ENCODE measurements around the gene RPS2.
A peak's percentile ranks its signal among the peaks of the same experiment; 100 is the strongest.
"Not testable (repeated sequence)": the region's sequence is repeated elsewhere in the genome, so short reads cannot be mapped to it uniquely, and the experiment has no call there.

The RPS2 gene

DNA sequence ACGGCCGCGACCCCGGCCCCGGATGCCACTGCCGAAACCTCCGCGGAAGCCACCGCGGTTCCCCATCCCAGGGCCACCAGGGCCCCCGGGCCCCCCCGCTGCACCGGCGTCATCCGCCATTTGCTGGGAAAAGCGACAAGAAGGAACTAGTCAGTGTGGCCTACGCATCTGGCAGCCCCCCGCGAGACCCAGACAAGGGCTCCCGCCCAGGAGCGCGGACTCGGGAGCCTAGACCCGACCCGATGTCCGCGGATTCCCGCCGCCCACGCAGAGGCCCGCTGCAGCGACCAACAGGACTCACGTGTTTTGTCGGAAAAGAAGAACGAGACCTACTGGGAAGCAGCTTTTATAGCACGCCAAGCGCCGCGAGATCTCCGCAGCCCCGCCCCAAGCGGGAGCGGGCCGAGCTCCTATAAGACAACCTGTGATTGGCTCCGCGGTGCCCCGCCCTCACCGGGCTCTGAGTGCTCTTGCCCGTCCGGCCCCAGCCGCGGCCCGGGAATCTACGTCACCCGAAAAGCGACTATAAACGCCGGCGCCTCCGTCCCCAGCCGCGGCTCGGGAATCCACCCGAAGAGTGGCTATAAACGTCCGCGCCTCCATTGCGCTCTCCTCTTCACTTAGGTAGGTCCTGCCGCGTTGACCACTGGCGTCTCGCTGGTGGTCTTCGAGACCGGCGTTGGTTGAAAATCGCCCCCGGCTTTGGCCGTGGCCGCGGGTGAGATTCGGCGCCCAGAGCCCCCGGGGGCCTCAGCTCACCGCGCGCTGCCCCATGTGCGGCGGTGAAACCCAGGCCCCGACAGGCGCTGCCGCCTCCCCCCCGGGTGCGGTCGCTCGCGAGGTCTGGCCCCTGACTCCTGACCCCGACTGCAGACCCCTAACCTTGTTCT is at the start of gene RPS2:
Gene RPS2, minus strand, starts transcription at position 321 of the 890 bp plus-strand sequence. Its CDS starts 201 bp downstream, at position 120.
- DNase-seq (ENCODE audit: low read depth) = peak; percentile 98

DNA sequence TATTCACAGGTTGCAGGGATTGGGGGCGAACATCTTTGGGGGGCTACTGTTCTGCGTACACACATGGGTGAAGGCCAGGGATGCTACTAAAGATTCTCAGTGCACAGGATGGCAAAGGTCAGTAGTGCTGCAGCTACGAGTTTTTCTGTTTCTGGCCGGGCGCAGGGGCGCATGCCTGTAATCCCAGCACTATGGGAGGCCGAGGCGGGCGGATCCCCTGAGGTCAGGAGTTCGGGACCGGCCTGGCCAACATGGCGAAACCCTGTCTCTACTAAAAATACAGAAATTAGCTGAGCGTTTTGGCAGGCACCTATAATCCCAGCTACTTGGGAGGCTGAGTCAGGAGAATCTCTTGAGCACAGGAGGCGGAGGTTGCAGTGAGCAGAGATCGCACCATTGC is 48.9 kb upstream of the RPS2 start:
- DNase-seq (ENCODE audit: low read depth) = no peak

DNA sequence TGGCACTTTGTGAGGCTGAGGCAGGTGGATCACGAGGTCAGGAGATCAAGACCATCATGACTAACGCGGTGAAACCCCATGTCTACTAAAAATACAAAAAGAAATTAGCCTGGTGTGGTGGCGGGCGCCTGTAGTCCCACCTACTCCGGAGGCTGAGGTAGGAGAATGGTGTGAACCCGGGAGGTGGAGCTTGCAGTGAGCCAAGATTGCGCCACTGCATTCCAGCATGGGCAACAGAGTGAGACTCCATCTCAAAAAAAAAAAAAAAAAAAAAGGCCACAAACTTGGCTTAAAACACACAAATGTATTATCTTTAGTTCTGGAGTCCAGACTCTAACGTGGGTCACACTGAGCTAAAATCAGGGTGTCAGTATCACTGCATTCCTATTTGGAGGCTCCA is 47.1 kb upstream of the RPS2 start:
- DNase-seq (ENCODE audit: low read depth) = not testable (repeated sequence)

DNA sequence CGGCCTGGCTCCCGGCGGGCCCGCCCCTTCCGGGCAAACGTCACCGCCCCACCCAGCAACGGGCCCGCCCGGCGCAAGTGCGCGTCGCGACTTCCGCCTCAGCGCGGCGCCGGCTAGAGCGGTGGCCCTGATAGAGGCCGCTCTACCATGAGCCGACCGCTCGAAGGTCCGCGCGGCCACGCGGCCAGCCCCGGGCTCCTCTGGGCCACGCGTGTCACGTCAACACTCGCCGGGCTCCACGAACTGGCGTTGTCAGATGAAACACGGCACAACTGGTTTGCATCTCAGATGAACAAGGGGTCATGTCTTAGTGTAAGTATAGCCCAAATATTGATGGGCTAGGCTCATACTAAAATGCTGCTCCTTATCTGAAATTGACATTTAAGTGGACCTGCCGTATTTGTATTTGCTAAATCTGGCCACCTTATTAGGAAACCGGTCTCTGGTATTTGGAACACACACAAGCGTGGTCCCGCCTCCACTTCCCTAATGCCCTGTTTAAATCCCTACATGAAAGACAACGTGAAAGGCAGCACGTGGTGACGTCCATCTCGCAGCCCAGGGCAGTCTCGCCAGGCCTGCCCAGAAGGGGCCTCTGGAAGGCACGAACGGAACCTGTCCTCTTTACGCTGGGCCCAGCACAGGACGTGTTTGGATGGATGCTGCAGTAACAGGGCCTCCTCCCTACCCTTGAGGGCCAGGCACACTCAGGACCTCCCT is 45.3 kb upstream of the RPS2 start, which contains the start of gene ZNF598:
Gene ZNF598, minus strand, starts transcription at position 31 of the 720 bp plus-strand sequence.
- peak; percentile 92 for DNase-seq (ENCODE audit: low read depth)

DNA sequence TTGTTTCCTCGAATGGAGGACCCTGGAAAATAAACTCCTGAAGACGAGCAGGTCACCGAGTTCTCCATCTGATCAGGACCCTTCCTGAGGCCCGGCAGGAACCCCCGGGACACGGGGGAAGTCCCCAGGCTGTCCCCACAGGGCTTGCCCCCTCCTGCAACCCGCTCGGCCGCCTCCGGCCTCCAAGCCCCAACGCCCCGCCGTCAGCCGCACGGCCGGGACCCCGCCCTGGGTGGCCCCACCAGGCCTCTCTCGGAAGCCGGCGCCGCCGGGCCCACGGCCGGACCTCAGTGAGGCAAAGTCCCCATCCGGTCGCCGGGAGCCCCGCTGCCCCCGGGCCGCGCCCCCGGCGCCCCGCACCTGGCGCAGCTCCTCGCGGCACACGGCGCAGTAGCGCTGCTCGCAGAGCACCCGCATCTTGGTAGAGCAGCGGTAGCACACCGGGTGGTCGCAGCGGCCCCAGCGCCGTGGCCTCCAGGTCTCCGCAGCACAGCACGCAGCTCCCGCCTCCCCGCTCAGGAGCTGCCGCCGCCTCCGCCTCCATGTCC is 44.6 kb upstream of the RPS2 start:
- DNase-seq (ENCODE audit: low read depth) = no peak

DNA sequence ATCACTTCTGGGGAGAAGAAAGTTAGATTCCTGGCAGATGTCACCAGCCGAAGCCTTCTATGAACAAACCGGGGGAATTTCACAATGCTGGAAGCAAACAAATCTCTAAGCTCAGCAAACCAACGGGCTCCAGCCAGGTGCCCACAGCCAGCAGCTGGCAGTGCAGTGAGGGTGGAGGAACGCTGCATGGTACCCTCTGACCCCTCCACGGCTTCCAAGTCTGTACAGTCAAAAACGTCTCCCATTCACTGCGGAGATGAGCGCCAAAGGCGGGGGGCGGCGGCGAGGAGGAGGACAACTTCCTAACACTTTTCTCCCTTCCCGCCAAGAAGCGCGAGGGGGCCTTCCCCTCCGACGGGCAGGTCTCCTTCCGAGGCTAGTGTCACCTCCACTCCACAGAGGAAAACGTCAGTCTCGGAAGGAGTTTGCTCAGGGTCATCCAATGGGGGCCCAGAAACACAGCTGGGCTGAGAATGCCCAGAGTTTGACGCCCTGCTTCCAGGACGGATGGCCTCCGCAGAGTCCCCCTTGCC is 44.1 kb upstream of the RPS2 start:
- peak; percentile 72 for DNase-seq (ENCODE audit: low read depth)

DNA sequence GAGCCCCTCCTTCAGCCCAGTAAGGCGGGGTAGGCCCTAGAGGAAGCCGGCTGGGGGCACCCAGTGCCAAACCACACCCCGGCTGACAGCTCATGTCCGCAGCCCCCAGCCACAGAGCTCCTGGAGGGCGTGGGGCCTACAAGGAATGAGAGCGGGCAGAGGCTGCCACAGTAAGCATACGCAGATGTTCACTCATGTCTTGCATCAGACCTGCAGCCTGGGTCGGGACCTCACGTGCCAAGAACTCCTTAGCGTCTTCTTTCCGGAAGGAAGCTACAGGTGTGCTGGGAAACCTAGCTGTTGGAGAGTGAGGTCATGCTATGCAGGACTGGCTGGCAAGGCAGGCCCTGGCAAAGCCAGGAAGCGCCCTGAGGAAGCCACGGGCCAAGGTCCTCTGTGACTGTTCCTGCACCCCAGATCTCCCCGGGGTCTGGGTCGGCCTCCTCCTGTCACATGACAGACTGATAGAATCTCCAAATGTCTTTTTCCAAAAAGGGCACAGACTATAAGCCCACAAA is 43.4 kb upstream of the RPS2 start:
- DNase-seq (ENCODE audit: low read depth) = peak; percentile 92

DNA sequence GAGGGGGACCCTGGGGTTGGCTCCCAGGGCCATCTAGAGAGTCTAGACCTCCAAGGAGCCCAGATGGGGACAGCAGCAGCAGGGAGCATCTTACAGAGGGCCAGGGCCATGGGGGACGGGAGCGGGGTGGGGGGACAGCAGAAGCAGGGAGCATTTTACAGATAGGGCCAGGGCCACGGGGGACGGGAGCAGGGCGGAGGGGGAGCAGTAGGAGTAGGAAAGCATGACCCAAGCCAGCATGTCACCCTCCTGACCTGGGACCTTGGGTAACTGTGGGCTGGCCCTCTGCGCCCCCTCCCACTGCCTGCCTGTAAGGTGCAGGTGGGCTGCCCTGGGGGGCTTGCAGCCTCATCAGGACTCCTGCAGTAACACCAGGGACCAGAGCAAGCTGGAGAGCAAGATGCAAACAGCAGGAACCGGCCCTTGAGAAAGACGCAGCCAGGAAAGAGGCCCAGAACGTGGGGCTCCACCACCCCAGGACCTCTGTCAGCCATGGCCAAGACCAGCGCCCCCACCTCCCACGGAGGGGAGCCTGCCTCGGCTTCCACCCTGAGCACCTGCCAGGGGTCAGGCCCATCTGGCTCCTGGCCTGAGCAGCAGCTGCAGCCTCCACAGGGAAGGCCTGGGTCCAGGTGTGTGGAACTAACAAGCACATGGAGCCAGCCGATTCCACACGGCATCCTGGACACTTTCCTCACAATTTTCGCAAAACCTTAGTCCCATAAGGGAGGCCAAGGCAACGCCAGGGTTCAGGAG is 42.6 kb upstream of the RPS2 start:
- DNase-seq (ENCODE audit: low read depth) = no peak

DNA sequence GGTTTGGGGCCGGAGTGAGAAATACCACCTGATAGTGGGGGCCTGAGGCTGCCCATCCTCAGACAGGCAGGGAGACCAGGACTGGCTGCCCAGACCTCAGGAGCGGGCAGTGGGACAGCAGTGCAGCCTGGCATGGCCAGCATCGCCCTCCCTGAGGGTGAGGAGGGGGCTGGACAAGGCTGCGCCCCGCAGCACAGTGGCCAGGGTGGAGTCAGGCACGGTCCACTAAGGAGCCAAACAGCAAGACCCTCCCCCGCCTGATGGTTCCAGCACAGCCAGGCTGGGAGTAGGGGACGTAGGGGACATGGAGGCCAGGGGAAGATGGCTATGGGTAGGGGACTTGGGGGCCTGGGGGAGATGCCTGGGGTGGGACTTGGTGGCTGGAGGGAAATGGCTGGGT is 41.7 kb upstream of the RPS2 start:
- no peak for DNase-seq (ENCODE audit: low read depth)

DNA sequence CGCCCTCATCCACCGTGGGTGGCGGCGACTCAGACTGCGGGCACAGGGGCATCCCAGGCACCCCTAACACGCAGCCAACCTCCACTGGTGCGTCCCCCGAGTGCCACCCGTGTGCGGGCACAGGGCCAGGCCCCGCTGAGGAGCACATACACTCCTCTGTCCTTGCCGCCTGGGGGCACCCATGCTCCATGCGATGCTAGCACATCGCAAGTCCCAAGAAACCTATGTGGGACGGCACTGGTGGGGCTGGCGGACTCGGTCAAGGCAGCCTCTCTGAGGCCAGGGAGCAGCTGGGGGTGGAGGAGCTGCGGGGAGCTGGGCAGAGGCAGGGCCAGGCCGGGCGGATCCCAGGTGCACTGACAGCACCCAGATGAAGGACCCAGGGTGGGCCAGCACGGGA is 41.0 kb upstream of the RPS2 start:
- DNase-seq (ENCODE audit: low read depth) = no peak

DNA sequence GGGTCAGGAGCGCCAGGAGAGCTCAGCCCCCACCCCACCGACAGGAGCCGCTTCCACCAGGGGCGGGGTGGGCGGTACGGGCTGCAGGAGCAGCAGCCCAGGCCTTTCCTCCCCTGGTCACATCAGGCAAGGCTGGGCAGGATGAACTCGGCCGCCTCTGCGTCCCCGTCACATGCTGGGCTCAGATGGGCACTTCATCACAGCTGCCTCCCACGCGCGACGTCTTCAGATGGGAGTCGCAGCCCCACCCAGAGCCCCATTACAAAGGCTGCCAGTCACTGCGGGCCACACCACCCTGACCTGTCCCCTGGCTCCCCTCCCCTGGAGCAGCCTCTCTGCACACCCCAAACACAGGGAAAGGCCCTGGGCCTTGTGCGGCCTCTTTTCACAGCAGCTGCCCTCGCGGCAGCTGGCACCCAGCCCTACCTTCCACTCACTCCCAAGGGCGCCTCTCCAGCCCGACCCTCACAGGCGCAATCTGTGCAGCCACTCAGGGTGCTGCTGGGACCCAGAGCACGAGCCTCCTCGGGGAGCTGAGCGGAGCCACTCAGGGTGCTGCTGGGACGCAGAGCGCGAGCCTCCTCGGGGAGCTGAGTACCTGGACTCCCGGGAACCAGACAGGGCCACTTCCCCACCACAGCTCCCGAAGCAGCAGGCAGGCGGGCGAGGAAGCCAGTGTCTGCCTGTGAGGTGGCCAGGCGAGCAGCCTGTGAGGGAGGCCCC is 40.3 kb upstream of the RPS2 start:
- DNase-seq (ENCODE audit: low read depth) = no peak

DNA sequence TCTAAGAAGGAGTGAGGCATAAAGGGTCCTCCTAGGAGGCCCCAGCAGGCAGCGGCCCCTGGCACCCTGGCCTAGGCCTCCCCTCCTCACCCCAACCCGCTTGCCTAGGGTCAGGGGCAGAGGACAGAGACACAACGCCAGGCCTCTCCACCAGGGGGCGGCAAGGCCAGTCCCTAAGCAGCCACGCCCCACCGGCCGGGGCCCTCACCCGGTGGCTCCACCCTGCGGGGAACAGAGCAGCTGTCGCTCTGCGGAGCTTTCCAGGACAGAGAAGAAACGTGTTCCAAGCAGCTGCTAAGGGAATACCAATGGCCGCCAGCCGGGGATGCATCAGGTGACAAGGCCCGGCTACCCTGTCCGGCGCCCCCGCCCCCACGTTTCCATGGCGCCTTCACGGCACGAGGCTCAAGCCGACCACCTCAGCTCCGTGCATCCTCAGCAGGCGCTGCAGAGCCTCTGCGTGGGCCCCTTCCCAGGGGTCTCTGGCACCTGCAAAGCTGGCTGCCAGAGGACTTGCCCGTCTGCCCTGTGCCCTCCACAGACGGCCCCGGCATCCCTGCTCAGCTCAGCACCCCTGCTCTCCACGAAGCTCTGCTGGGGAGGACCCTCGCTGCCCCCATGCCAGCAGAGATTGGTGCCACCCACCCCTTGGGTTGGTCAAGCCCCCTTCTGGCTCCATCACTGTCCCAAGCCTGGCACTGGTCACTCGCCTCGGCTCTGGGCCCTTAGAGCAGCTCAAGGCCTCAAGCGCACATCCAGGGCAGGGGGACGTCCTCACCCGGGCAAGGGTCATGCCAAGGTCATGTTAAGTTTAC is 39.4 kb upstream of the RPS2 start:
- peak; percentile 77 for DNase-seq (ENCODE audit: low read depth)

DNA sequence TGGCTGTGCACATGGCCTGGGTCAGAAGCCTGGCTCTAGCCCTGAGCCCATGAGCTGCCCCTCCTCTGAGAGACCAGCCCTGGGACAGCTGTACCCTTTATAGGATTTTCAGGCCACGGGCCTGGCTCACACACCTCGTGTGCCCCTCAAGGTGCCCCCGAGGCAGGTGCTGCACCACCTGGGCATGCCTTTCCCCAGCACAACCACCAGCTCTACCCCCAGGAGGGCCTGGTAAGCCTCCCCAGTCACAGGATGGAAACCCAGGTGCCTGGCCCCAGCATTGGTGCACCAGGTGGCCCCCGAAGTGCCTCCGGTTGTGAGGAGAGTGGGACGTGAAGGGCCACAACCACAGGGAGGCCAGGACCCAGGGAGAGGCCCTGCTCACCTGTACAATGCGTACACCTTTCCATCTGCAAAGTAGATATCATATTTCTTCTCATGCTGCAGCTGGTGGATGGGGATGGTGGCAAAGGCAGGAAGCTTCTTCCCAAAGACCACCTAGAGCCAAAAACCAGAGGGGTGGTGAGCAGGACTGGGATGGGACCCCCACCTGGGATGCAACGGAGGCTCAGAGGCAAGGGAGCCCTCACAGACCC is 38.7 kb upstream of the RPS2 start:
- DNase-seq (ENCODE audit: low read depth) = no peak

DNA sequence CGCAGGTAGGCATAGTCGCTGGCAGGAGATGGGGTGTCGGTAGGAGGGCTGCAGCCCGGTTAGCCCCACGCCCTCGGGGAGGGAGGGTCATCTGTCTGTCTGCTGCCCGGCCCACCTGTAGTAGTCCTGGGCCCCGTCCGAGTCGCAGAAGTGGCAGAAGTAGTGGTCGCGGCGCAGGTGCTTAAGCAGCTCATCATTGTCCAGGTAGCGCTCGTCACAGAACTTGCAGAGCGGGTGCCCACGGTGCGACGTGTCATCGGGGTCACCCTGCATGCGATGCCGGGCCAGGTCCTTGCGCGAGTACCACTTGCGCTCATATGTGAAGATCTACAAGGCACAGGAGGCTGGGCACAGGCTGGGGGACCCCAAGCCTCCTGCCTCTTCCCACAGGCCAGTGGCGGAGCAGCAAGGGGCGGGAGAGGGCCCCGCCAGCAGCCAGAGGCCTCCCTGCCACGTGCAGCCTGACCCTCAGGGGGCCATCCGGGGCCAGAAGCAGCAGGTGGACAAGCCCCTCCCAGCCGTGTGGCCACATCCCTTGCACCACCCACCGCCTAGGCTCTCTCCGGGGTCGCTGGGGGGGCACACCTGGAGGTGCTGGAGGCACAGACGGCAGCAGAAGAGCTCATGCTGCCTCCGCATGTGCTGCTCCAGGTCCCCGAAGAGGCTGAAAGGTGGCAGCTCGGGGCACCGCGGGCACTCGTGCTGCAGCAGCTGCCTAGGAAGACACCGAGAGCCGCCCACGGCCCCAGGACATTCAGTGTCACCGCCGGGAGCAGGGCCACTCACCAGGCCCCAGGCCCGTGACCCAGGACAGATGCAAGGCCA is 38.0 kb upstream of the RPS2 start:
- no peak for DNase-seq (ENCODE audit: low read depth)

DNA sequence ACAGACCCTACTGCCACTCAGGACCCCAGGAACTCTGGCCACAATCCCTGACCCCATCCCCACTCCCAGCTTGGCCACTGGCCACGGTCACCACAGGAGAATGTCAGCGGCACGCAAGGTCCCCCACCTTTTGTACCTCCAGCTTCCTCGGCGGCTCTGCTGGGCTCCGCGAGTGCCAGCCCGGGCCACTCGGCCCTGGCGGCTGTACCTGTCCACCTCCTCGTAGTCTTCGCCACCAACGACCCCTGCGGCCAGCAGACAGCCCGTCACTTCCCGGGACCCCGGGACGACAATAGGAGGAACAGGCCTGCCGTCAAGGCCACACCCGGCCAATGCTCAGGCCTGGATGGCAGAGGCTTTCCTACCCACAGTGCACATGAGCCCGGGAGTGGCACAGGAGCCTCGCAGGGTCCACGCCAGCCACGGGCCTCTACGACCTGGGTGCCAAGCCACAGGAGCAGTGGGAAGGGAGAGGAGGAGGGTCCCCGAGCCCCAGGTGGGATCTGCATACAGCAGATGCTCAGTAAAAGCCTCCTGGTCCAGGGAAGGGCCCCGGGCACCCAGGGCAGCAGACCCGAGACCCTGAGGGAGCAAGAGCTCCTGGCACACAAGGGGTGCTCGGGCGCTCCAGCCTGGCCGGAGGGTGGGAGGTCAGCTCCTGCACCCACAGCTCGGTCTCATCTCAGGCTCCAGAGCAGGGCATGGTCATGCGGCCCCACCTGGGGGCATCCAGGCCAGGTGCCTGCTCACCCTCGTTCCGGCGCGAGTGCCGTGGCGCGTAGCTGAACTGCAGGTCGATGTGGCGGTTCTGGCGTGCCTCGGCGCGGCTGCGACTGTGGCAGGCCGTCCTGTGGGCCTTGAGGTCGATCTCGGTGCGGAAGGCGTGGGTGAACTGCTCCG is 37.1 kb upstream of the RPS2 start:
- DNase-seq (ENCODE audit: low read depth) = no peak

DNA sequence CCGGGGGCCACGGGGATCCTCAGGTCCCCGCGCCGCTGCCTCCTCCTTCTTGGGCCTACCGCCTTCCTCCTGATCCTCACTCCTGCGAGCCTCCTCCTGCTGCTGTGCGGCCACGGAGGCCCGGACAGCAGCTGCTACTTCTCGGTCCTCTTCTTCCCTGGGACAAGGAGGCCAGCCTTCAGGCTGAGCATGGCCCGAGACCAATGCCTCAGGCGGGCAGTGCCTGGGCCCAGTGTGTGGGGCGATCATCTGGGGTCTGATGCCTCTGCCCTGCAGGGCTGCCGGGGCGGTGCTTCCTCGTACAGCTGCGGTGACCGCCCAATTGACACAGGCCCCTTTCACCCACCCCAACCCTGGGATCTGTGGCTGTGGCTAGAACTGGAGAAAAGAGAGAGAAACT is 36.4 kb upstream of the RPS2 start:
- no peak for DNase-seq (ENCODE audit: low read depth)

DNA sequence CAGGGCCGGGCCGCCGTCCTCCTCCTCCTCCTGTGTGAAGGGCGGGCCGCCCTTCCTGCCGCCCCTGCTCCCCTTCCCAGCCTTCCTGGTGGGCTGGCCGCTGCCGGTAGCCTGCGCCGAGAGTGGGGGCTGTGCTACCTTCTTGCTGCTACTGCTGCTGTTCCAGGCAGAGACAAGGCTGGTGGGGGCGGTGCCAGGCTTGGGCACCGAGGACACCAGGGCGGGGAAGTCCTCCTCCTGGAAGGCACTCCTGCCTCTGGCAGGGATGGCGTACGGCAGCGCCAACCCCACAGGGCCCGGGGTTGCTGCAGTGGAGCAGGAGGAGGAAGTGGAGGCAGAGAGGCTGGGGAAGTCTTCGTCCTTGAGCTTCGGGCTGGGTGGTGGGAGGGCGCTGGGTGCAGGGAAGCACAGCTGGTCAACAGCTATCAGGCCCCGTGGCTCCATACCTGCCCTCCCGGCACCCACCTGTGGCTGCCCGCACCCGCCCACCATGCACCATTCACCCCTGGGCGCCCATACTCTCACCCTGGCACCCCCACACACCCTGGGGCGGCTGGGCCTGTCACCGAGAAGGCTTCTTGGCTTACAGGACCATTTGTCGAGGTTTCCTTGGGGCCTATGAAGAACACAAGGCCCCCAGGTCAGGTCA is 35.4 kb upstream of the RPS2 start:
- no peak for DNase-seq (ENCODE audit: low read depth)
